Activated naive CD4-positive, alpha-beta T cell (primary cell): Measurements from ENCODE around the gene AGAP3.
"Not testable (repeated sequence)": the region's sequence is repeated elsewhere in the genome, so short reads cannot be mapped to it uniquely, and the experiment has no call there.

Source experiments
- DNase-seq, 4 experiments: peaks; one replicate each; lab custom pipeline; 2025; lab: John Stamatoyannopoulos, UW

Gene AGAP3

DNA sequence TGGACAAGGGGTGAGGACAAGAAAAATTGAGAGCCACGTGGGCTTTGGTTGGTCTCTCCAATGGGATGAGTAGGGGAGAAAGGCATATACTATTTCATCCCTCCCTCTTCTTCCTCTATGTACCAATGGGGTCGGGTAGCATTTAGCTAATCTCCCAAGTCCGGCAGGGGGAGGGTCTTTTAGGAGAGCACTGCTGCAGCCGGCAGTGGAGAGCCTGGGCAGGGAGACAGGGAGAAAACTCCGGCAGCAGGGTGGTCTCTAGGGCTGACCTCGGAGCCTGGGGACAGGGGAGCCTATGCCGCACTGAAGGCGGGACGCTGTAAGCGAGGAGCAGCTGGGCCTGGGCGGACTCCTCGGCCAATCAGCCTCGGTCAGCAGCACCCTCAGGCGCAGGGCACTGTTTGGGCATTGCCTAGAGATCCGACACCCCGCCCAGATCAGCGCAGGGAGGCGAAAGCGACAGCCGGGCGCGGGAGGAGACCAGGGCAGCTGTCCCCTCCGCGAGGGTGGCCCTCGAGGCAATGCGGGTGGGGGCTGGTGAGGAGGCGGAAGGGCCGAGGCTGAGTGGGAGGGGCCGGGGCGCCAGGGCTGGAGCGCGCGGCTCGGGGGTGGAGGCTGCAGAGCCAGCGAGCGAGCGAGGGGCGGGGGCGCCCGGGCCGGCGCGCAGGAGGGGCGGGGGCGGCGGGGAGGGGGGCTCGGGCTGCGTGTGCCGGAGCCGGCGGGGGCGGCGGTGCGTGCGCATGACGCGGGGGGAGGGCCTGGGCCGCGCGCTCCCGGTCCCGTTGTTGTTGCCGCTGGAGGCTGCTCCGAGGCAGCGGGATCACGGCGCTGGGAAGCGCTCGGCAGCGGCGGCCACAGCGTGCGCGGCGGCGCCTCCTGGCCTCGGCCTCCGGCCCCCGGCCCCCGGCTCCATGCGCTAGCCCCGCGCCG, at the start of gene AGAP3:
TSS of gene AGAP3 (plus strand) at position 785 of the 930 bp plus-strand sequence. CDS start 267 bp downstream, outside the sequence.
- DNase-seq, result peak in 3 of 4 experiments; percentile 10 to 57 (median 34)

DNA sequence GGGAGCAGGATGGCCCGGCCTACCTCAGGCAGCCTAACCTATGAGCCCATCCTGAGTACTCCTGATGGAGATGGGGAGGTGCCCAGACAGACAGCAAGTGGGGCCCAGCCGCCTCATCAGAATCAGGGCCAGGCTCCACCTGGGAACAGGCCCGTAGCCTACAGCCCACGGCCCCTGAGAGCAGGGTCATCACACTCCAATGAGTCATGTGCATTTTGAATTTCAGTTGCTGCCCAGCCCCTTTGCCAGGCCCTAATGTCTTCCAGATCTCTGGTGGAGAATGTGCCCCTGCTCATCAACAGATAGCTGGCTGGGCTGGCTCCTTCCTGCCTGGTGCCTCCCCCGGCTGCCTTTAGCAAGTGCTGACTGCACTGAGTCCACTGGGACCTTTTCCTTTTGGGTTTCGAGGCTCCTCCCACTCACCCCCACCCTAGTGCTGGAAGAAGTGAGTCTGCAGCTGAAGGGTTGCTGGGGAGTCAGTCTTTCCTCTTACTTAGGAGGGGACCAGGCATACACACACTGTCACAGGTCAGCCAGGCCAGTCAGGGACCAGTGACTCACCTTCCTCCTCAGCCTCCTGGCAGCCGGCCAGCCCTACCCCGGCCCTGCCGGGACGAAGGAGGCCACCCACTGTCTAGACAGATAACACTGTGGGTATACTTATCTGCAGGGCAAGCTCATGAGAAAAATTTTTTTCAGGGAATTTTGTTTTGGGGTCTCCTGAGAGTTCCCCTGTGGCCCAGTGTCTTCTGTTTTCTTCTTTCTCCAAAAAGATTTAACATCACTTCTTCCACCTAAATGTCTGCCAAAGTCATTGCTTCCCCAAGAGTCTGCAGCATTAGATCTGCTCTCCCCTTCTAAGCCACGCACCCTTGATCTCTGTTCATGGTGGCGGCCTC, 47.1 kb upstream of the AGAP3 start:
- peak in 2 of 4 experiments; percentile 11 to 17 for DNase-seq

DNA sequence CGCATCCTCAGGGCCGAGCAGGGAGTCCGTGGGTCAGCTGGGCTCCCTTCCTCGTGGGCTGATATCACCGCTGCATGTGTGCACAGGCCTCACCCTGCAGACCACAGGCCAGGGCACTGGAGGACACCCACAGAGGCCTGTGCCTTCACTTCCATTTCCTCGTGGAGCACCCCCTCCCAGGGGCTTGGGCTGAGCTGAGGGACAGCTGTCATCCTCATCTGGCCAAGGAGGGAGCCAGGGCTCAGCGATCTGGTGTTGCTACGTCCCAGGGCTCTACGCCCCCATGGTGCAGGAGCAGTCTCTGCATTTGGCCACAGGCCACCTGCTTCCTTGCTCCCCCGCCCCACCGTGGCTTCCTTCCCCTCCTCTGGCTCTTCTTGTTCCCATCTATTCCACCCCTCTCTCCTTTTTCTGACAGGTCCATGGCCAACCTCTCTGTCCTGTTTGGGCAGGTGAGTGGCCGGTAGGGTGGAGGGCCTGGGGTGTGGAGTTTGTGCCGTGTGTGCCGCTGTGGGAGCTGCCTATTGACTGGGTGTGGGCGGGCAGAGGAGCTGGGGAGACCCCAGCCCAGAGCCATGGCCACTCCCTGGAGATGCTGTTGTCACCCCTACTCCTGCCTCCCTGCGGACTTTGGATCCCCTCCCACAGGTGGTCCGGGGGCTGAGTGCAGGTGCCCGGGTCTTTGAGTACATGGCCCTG, 46.3 kb upstream of the AGAP3 start:
- DNase-seq, result no peak

DNA sequence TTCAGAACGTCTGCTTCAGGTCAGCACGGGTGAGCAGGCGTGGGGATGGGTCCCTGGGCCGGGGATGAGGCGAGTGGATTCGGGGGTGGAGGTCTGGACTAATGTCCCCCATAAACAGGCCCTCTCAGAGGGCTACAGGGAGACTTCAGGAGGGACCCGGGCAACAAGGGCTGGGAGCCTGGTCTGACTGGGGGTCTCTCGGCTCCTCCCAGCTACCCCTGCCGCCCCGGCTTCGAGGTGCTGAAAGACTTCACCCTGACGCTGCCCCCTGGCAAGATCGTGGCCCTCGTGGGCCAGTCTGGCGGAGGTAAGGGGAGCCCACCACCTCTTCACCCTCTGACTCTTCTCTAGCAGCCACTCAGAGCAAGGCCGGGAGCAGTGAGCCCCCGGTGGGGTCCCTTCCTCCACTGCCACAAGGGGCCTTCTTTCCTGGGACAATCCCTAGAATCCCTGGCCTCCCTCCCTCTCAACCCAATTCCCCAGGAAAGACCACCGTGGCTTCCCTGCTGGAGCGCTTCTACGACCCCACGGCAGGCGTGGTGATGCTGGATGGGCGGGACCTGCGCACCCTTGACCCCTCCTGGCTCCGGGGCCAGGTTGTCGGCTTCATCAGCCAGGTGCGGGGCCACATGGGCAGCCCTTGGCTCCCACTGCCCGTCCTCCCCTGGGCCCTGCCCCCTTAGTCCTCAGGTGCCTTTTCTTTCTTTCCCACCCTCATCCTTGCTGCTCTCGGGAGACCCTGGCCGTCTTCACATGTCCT, 45.5 kb upstream of the AGAP3 start:
- no peak for DNase-seq

DNA sequence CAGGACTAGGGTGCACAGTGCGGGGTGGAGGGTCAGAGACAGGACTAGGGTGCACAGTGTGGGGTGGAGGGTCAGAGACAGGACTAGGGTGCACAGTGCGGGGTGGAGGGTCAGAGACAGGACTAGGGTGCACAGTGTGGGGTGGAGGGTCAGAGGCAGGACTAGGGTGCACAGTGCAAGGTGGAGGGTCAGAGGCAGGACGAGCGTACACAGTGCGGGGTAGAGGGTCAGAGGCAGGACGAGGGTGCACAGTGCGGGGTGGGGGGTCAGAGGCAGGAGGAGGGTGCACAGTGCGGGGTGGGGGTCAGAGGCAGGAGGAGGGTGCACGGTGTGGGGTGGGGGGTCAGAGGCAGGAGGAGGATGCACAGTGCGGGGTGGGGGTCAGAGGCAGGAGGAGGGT, 42.8 kb upstream of the AGAP3 start:
- not testable (repeated sequence) for DNase-seq

DNA sequence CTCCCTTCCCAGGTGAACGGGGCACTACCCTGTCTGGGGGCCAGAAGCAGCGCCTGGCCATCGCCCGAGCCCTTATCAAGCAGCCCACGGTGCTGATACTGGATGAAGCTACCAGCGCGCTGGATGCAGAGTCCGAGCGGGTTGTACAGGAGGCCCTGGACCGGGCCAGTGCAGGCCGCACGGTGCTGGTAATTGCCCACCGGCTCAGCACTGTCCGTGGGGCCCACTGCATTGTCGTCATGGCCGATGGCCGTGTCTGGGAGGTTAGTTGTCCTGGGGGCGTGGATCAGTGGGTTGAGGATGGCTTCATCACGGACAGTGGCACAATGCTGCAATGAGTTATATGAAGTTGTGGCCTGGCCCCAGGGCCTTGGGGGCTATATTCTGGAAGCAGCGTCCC, 42.3 kb upstream of the AGAP3 start:
- no peak for DNase-seq

DNA sequence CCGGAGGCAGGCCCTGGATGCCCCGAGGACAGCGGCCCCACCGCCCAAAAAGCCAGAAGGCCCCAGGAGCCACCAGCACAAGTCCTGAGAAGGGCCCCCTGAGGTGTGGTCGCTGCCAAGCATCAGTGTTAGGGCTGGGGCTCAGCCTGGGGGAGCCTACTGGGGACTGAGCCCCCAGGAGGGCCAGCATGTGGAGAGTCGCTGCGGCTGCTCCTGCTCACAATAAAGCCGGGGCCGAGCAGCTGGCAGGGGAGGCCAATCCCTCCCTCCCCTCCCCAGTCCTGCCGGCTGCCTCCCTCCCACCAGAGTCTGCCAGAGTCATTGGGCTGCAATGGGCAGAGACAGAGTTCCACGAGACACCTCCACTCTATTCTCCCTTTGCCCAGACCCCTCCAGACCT, 41.0 kb upstream of the AGAP3 start:
- no peak for DNase-seq

DNA sequence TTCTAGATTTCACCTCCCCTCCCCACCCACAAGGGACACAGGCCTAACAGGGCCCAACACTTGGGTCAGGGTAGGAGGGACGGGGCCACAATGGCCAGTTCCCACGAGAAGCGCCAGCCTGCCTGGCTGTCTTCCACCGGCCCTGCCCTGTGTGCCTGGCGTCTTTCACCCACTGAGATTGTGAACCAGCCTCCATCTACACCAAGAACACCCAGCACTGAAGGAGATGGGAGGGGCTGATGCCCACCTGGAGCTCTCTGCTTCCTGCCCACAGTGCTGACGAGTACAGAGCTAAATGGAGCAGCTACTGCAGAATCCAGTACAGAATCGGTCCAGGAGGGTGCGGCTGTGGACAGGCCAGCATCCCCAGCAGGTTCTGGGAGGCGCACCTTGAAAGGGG, 40.3 kb upstream of the AGAP3 start:
- DNase-seq, result no peak

DNA sequence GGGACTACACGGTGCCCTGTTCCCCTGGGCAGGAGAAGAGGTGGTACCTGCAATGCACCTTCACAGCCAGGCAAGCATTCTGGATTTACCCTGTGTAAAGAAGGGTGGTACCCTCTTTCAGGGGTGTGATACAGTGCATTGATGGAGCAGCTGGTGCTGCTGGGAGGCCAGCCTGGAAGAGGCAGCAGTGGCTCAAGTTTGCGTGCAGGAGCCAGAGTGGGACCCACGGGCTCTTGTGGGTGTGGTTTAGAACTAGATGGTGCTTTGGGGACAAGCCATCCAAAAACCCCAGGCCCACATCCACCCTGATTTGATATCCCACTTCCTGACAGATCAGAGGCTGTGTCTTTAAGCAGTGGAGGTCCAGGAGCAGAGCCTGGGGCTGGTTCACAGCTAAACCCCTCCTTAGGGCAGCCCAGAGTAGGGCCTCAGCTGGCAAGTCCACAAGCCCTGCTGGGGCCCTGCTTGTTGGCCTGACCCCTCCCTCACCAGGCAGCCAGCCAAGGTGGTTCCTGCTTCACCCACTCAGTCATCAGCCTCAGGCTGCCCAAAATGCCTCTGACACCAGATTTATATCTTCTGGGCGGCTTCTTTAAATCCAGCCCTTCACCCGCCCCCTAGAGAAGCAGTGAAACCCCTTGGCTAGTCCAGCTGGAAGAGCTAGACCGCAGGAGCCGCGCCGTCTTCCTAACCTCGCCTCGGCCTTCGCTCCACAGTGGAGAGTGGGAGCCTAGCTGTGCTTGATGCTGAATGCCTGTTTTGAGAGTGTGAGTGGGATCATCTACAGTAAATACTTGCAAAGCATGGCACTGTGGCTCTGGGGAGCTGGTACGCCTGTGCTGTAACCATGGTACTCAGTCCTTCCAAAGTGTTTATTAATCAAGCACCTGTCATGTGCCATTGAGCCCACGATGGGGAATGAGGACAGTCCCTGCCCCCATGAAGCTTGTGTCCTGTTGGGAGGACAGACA, 39.4 kb upstream of the AGAP3 start:
- DNase-seq, result no peak

DNA sequence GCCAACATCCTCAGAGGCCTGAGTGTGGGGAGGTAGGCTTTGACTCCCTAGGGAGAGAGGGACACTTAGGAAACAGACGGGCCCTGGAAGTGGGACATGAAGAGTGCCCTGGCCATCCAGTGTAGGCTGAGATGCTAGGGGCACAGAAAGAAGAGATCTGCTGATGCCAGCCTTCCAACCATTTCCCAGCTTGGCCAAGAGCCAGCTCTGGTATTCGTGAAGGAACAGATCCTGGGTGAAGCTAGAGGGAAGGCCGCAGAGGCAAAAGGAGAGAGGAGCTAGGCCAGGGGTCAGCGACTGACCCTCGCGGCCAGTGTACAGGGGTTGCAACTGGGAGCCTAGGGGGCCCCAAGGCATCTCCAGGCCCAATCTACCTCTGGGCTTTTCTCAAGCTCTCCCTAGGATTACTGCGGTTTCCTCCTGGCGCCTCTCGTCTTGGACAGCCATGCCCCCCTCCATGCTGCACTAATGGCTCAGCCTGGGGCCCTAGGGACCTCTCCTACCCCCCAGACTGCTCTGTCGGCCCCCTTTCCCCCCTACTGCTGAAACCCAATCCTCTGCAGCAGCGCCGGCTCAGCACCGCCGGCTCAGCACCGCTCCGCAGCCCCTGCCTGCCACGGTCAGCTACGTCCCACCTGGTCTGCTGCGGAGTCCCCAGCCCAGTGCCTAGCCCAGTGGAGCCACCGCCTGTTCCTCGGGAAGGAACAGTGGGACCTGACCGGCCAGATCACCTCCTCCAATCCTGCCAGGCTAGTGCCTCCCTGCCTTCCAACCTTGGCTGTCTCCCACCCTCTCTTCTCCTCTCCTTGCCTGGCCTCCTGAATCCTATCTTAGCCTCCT, 38.1 kb upstream of the AGAP3 start, which contains the start of gene ASIC3:
TSS of gene ASIC3 (plus strand) at position 556 of the 840 bp plus-strand sequence. CDS start 355 bp downstream, outside the sequence.
- DNase-seq, result no peak

DNA sequence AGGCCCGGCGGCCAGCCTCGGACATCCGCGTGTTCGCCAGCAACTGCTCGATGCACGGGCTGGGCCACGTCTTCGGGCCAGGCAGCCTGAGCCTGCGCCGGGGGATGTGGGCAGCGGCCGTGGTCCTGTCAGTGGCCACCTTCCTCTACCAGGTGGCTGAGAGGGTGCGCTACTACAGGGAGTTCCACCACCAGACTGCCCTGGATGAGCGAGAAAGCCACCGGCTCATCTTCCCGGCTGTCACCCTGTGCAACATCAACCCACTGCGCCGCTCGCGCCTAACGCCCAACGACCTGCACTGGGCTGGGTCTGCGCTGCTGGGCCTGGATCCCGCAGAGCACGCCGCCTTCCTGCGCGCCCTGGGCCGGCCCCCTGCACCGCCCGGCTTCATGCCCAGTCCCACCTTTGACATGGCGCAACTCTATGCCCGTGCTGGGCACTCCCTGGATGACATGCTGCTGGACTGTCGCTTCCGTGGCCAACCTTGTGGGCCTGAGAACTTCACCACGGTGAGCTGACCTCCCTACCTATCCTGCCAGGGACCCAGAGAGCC, 37.3 kb upstream of the AGAP3 start:
- DNase-seq, result no peak

DNA sequence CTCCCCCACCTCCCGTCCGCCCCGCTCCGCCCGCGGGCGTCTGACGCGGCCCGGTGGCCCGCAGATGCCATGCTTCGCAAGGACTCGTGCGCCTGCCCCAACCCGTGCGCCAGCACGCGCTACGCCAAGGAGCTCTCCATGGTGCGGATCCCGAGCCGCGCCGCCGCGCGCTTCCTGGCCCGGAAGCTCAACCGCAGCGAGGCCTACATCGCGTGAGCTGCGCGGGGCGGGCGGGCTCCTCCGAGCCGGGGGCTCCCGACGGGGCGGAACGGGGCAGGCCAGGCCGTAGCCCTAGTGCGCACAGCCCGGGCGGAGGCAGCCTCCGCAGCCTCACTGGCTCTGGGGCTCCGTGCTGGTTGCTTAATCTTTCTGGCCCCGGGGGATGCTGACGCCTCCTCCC, 35.2 kb upstream of the AGAP3 start:
- DNase-seq, result peak; percentile 17 to 55 (median 28)

DNA sequence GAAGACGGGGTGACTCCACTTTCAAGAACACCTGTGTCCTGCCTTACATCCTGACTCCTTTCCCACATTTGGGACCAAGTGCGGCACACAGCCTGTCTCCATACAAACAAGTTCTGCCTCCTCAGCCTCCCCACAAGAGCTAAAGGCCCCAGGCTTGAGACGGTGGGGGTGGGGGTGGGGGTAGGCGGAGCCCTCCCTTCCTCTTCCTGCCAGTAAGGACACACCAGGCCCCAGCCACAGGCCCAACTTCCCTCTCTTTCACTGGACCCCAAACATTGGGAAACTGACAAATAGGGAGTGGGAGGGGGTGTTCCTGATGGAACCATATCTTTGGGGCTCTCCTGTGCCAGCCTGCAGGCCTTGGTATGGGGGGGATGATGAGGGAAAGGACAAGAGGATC, 33.2 kb upstream of the AGAP3 start:
- no peak for DNase-seq

DNA sequence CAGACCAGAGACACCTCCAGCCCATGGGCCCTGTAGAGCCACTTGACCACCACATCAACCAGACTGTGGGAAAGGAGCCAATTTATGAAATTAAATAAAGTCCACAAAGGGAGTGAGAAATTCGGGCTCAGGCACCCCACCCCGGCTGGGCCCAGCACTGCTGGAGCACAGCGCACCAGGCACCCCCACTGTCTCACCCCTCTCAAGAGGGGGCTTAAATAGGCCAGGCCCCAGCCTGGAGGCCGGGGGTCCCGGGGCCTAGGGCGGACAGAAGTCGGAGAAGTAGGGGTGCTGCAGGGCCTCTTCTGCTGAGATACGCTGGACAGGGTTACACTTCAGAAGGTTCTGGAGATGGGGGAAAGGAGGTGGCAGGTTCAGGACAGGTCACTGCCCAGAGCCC, 32.5 kb upstream of the AGAP3 start:
- DNase-seq, result no peak

DNA sequence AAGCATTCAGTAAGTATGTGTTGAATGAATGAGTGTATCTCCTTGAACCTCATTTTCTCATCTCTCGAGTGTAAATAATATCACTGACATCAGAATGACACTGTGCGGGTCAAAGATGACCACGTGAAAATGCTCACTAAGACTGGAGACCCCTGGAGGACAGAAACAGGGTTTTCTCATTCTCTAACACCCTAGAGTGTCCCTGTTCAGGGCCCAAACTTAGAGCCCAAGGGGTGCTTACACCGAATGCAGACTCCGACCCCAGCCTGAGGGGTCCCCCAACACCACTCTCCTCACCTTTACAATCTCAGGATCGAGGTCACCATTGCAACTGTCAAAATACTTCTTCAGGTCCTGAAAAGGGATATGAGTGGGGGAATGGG, 30.0 kb upstream of the AGAP3 start:
- no peak for DNase-seq

DNA sequence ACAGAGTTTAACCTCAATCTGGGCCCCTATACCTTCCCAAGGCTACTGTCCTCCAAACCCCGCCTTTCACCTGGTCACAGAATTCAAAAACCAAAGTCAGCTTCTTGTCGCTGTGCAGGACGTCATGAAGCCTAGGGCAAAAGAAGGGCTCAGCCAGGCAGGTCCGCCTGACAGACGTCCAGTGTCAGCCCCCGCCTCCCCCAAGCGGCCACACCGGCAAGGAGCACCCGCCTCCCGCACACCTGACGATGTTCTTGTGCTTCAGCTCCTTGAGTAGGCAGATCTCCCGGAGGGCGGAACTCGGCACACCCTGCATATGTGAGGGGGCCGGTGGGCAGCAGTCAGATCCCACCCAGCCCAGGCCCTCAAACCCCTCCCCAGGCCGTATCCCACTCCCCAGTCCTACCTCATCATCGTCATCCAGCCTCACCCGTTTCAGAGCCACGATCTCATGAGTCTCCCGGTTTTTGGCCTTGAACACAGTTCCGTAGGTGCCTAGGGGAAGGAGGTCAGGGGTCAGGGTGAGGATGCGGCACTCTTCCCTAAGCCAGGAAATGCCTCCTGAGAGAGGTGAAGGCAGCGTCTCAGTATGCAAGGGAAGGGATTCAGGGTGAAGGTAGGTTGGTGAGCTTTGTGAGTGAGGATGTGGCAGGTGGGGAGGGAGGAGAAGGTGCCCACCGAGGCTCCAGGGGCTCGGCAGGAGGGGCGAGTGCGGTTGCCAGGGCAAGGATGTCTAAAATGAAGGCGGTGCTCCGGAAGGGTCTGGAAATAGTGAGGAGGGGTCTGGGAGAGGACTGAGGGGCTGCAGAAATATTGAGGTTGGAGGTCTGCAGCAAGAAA, 29.4 kb upstream of the AGAP3 start:
- DNase-seq, result no peak

DNA sequence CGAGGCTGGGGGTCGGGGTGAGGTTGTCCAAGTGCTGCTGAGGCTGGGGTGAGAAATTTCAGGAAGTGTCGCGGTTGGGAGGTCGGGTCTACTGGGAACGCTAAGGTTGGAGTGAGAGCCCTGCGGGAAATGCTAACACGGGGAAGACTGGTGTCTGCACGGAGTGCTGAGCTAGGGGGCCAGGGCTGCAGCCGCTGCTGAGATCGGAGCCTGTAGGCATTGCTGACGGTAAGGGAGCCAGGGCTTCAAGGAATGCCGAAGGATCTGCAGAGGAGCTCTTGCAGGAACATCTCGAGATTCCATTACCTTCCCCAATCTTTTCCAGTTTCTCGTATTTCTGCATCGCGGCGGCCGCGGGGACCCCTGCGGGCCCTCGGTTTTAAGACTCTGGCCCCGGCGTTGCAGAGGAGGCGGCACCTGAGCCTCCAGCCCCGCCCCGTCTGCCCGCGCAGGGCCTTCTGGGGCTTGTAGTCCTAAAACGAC, 28.7 kb upstream of the AGAP3 start, which contains the start of gene CDK5:
TSS of gene CDK5 (minus strand) at position 392 of the 483 bp plus-strand sequence. CDS start at position 343, 49 bp downstream.
- no peak for DNase-seq
